H1 (cell line): ENCODE results near the gene C22orf42. TPM values are rescaled to one million over a fixed set of nuclear protein-coding genes. Genes with fewer than 3 reads are reported as not detected.

Experiments
- ASH2L ChIP-seq: fragments of 200-600, 300-600 bp; sonication (generic); IDR thresholded peaks from one replicate; pipeline ENCODE4 v1.7.1; 2017; ENCODE audit warnings: low read length
- HDAC6 ChIP-seq: IDR thresholded peaks from one replicate; pipeline ENCODE4 v1.7.1; 2012; ENCODE audit warnings: low read depth, mild to moderate bottlenecking, inconsistent platforms, low read length, moderate library complexity
- RFX5 ChIP-seq: IDR thresholded peaks from 2 replicates; pipeline ENCODE4 v1.6.1; 2011; ENCODE audit warnings: low read depth, low read length, improper control_type of control experiment, borderline replicate concordance
- polyA plus RNA-seq, 7 experiments: library from polyadenylated mRNA; depleted of rRNA in 3 of 7; stranded (reverse) in 5 of 7; unstranded in 2 of 7; fragments of >200 nt in 5 of 7; fragments of 200-250 nt in 2 of 7; gene quantifications; 1 replicate in 5 of 7; 2 replicates in 1 of 7; 4 replicates in 1 of 7; pipeline versions ENCODE4 v1.2.1 to v1.2.3, GENCODE V29; 2011 to 2013; ENCODE audit warnings: missing spikeins in 2 of 7, mixed read lengths in 2 of 7
- total RNA-seq: library from RNA; stranded (reverse); fragmentation: NEBNext Ultra II Directional; extraction: Animal tissue kit (Norgen Biotek cat#: 25700); gene quantifications from 2 replicates; pipeline ENCODE4 v1.2.1, GENCODE V29; 2021

Gene C22orf42
- total and polyA plus RNA-seq, 2 of the 8 experiments (the other 6 are each of a cell fraction or from before 2014, with no cell fraction given), result 0.50 TPM; not detected in 1

DNA sequence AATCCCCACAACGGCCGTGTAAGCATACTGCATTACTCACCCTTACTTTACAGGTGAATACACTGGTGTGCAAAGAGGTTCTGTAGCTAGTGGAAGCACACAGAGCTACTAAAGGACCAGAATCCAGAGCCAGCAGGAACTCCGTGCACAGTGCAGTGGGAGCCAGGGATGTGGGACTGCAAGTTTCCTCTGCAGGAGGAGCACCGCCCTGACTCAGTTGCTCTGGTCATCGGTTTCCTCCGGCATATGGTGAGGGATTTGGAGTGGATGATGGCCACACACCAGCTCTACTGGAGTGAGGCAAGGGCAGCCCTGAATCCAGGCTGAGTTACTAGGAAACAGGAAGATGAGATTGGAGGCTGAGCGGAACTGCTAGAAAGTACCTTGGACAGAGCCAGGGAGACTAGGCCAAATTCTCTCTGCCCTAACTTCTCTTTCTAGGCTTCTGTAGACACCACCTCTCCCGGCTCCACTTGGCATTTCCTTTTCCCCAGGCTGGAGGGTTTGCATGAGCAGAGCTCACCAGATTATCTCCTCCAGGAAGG is 18.2 kb upstream of the C22orf42 start (continued):
- no peak for TF ChIP-seq ASH2L
- TF ChIP-seq RFX5, result no peak
- TF ChIP-seq HDAC6, result no peak
